A549 (cell line): Measurements from ENCODE around the gene PHF24. TPM values are rescaled to one million over a fixed set of nuclear protein-coding genes. Genes with fewer than 3 reads are reported as not detected.
A peak's percentile ranks its signal among the peaks of the same experiment; 100 is the strongest.
"Not testable (repeated sequence)": the region's sequence is repeated elsewhere in the genome, so short reads cannot be mapped to it uniquely, and the experiment has no call there.

ENCODE experiments used
- ATAC-seq, 2 experiments: fragments of 200-7000 bp in 1 of 2; fragments of >200 bp in 1 of 2; cut with Nextera tagmentation in 1 of 2; cut with Tn5 transposase in 1 of 2; 3 replicates each; pipeline versions ENCODE4 v1.8.0 to v1.9.1; 2018 to 2020; ENCODE audit warnings: mild to moderate bottlenecking in 1 of 2, moderate library complexity in 1 of 2
- CTCF ChIA-PET: fragments of 300-600 bp; sonication (Branson Sonifier 250); formaldehyde crosslinking; extraction: SDS; loops from one replicate; lab custom pipeline; 2021; ENCODE audit warnings: antibody characterized with exemption, inconsistent platforms; lab: Yijun Ruan, JAX
- POLR2A ChIA-PET: fragments of 350-600 bp; formaldehyde crosslinking; extraction: SDS; loops from one replicate; lab custom pipeline; 2021; ENCODE audit warnings: antibody characterized with exemption, inconsistent platforms; lab: Yijun Ruan, JAX
- DNase-seq, 2 experiments: peaks; one replicate each; pipeline versions ENCODE4 v3.0.0 to v3.0.0-alpha.2; 2011 to 2016; ENCODE audit warnings: low read depth in 1 of 2, low spot score in 1 of 2
- FAIRE-seq: peaks from 2 replicates; lab custom pipeline; 2011; peaks lifted over from hg19 to GRCh38; lab: Jason Lieb, UNC
- H3K27ac ChIP-seq, 2 experiments: fragments of >200 bp; sonication (Bioruptor Twin); formaldehyde crosslinking; 3 replicates each; pipeline ENCODE4 v1.5.1; 2016 to 2017
- H3K4me1 ChIP-seq: fragments of >200 bp; sonication (Bioruptor Twin); formaldehyde crosslinking; 3 replicates; pipeline ENCODE4 v1.6.1; 2016
- H3K4me2 ChIP-seq: fragments of >200 bp; sonication (Bioruptor Twin); formaldehyde crosslinking; 3 replicates; pipeline ENCODE4 v1.6.1; 2016
- H3K4me3 ChIP-seq: fragments of >200 bp; sonication (Bioruptor Twin); formaldehyde crosslinking; 3 replicates; pipeline ENCODE4 v1.5.1; 2016
- H3K9me3 ChIP-seq: fragments of >200 bp; sonication (Bioruptor Twin); formaldehyde crosslinking; 3 replicates; pipeline ENCODE4 v1.6.1; 2016
- BHLHE40 ChIP-seq: IDR thresholded peaks from 2 replicates; pipeline ENCODE4 v1.6.1; 2012; ENCODE audit warnings: low read depth, low read length, inconsistent platforms
- CBX2 ChIP-seq: fragments of 200-600 bp; sonication (generic); IDR thresholded peaks from 2 replicates; pipeline ENCODE4 v1.6.1; 2016; ENCODE audit warnings: low read depth, mild to moderate bottlenecking, borderline replicate concordance
- CBX8 ChIP-seq: fragments of 200-600 bp; sonication (generic); IDR thresholded peaks from 2 replicates; pipeline ENCODE4 v1.6.1; 2016
- CEBPB ChIP-seq, 2 experiments: fragments of >200 bp in 1 of 2; sonication (Bioruptor Twin) in 1 of 2; formaldehyde crosslinking in 1 of 2; IDR thresholded peaks; 2 replicates each; pipeline ENCODE4 v1.6.1; 2012 to 2016
- EHF ChIP-seq: fragments of 250-450 bp; sonication (Bioruptor Pico); IDR thresholded peaks from 2 replicates; pipeline ENCODE4 v1.5.0; 2020; ENCODE audit warnings: mild to moderate bottlenecking
- ELK1 ChIP-seq: fragments of 150-350 bp; IDR thresholded peaks from 2 replicates; pipeline ENCODE4 v1.6.1; 2014; ENCODE audit warnings: low read depth, mild to moderate bottlenecking, low read length
- ESRRA ChIP-seq: fragments of 150-350 bp; IDR thresholded peaks from 2 replicates; pipeline ENCODE4 v1.6.1; 2014; ENCODE audit warnings: mild to moderate bottlenecking, low read length, borderline replicate concordance
- FOSB ChIP-seq: fragments of 250-450 bp; sonication (Bioruptor Pico); IDR thresholded peaks from 2 replicates; pipeline ENCODE4 v1.5.0; 2020; ENCODE audit warnings: mild to moderate bottlenecking, moderate library complexity
- FOSL2 ChIP-seq, 2 experiments: fragments of 450-650 bp in 1 of 2; fragments of >200 bp in 1 of 2; sonication (Bioruptor Twin) in 1 of 2; formaldehyde crosslinking; IDR thresholded peaks; 2 replicates each; pipeline versions ENCODE4 v1.5.0 to v1.6.1; 2016 to 2020; ENCODE audit warnings: mild to moderate bottlenecking in 1 of 2, moderate library complexity in 1 of 2
- HDAC2 ChIP-seq: fragments of 200-600 bp; sonication (generic); IDR thresholded peaks from 2 replicates; pipeline ENCODE4 v1.6.1; 2016
- HEYL ChIP-seq: fragments of 250-450 bp; sonication (Bioruptor Pico); IDR thresholded peaks from 2 replicates; pipeline ENCODE4 v1.8.0; 2021; ENCODE audit warnings: mild to moderate bottlenecking, moderate library complexity
- JUN ChIP-seq, 2 experiments: fragments of >200 bp; sonication (Bioruptor Twin); formaldehyde crosslinking; IDR thresholded peaks; 2 replicates in 1 of 2; 3 replicates in 1 of 2; pipeline ENCODE4 v1.6.1; 2016 to 2017
- JUNB ChIP-seq: fragments of >200 bp; sonication (Bioruptor Twin); formaldehyde crosslinking; IDR thresholded peaks from 2 replicates; pipeline ENCODE4 v1.6.1; 2016
- KDM1A ChIP-seq: fragments of 200-600 bp; sonication (generic); IDR thresholded peaks from 2 replicates; pipeline ENCODE4 v1.6.1; 2016; ENCODE audit warnings: low read depth, mild to moderate bottlenecking
- MAFK ChIP-seq: fragments of 450-650 bp; IDR thresholded peaks from 2 replicates; pipeline ENCODE4 v1.6.1; 2014; ENCODE audit not compliant: partially characterized antibody
- MAX ChIP-seq: IDR thresholded peaks from 2 replicates; pipeline ENCODE4 v1.6.1; 2012
- NFE2L2 ChIP-seq: fragments of 150-350 bp; conservative IDR thresholded peaks from 2 replicates; pipeline ENCODE4 v1.6.1; 2014; ENCODE audit warnings: low read length
- NR3C1 ChIP-seq: fragments of >200 bp; sonication (Bioruptor Twin); formaldehyde crosslinking; IDR thresholded peaks from 3 replicates; pipeline ENCODE4 v1.6.1; 2017
- TFCP2L1 ChIP-seq: fragments of 250-450 bp; sonication (Bioruptor Pico); IDR thresholded peaks from 2 replicates; pipeline ENCODE4 v1.5.0; 2021; ENCODE audit warnings: mild to moderate bottlenecking
- ZC3H11A ChIP-seq: fragments of 450-650 bp; IDR thresholded peaks from 2 replicates; pipeline ENCODE4 v1.6.1; 2014; ENCODE audit warnings: antibody characterized with exemption, mild to moderate bottlenecking
- ZNF302 ChIP-seq: fragments of 250-450 bp; sonication (Bioruptor Pico); IDR thresholded peaks from 2 replicates; pipeline ENCODE4 v1.9.0; 2021; ENCODE audit warnings: inconsistent platforms, mild to moderate bottlenecking, moderate library complexity
- ZSCAN20 ChIP-seq: fragments of 250-450 bp; sonication (Bioruptor Pico); IDR thresholded peaks from 2 replicates; pipeline ENCODE4 v1.8.0; 2022; ENCODE audit warnings: mild to moderate bottlenecking, moderate library complexity
- WGBS: methylation state at CpG from one replicate; pipeline ENCODE4 v1.1.6; 2017; ENCODE audit errors: missing lambda C conversion rate; 5-methylcytosine and 5-hydroxymethylcytosine counted together
- polyA plus RNA-seq, 4 experiments: library from polyadenylated mRNA; depleted of rRNA in 3 of 4; stranded (reverse); fragments of >200 nt; fragmentation: RNase III in 1 of 4; extraction: RNeasy Plus Mini Kit Qiagen cat#74134 plus additional on column Dnase treatment in 1 of 4; gene quantifications; 2 replicates in 3 of 4; 3 replicates in 1 of 4; pipeline ENCODE4 v1.2.3, GENCODE V29; 2011 to 2017
- TF ChIP-seq, protein P1 (sequence below): fragments of 250-450 bp; sonication (Bioruptor Pico); IDR thresholded peaks from 2 replicates; pipeline ENCODE4 v1.5.0; 2021; ENCODE audit warnings: mild to moderate bottlenecking, moderate library complexity, borderline replicate concordance
- TF ChIP-seq, protein P2 (sequence below): IDR thresholded peaks from 2 replicates; pipeline ENCODE4 v1.6.1; 2012; ENCODE audit warnings: low read depth, borderline replicate concordance

PHF24 gene
- polyA plus RNA-seq, 2 of the 4 experiments (the other 2 are of a cell fraction) = not detected

DNA sequence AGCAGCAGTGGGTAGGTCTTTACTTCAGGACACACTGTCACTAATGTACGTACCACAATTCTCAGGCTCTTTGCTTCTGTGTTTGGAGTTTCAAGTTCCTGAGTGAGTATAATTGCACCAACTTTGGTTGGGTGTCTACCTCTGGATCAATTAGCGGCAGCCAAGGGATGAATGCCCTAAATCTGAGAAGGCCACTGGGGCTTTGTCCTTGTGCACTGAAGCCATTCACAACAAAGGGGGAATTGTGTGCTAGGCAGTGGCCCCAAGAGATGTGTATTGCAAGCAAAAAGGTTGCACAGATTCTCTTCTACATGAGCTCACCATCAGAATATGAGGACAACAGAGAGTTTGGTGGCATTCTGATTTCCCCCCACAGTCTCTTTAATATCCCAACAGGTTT is 3.9 kb upstream of the PHF24 start:
- Histone ChIP-seq H3K4me3 (no peak overlapping the region), H3K9me3 (no peaks in the 10 kb centered on the region), H3K27ac (no peak overlapping the region), H3K4me1 (peaks cover 4% of the 10 kb centered on the region; the same call in 1 of the 3 replicates), H3K4me2 (no peak overlapping the region)
- ChIA-PET CTCF (interaction anchor here (1.3 to 1.5 kb wide), 2 partner anchors 9 to 19 kb away, joined by 3 to 5 read pairs; no protein-coding TSS in a partner anchor), POLR2A (no interaction called here)
- no peak for TF ChIP-seq EHF (CRISPR knock-in tag)
- ATAC-seq (no peak), DNase-seq (no peak), FAIRE-seq (no peak)
- 48% methylated on average over 2 of the region's 2 CpGs for WGBS

DNA sequence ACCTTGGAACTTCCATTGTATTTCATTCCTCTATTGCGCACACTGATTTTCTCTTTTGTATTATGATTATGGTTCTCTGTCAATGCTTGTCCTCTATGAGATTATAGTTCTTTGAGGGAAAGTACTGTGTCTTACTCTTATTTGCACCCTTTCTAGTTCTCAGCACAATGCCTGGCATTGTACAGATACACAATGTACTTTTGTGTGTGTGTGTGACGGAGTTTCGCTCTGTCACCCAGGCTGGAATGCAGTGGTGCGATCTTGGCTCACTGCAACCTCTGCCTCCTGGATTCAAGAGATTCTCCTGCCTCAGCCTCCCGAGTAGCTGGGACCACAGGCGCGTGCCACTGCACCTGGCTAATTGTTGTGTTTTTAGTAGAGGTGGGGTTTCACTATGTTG is 2.0 kb upstream of the PHF24 start:
- H3K4me2 ChIP-seq, POLR2A ChIA-PET, H3K4me1 ChIP-seq, H3K9me3 ChIP-seq, DNase-seq, H3K27ac ChIP-seq, H3K4me3 ChIP-seq, ATAC-seq, FAIRE-seq: not testable (repeated sequence)
- 89% methylated on average over 7 of the region's 7 CpGs for WGBS
- CTCF ChIA-PET = interaction anchor here (0.6 kb wide), 1 partner anchor 573 kb away, joined by 3 read pairs; no protein-coding TSS in a partner anchor

GRCh38 chr9:34956648-34957047 is 1.4 kb upstream of the PHF24 start:
- CTCF ChIA-PET = interaction anchor here (1.1 kb wide), 1 partner anchor 57 kb away, joined by 4 read pairs; no protein-coding TSS in a partner anchor

GRCh38 chr9:34958411-34958982 is 412 bp downstream of the PHF24 start:
- ChIA-PET POLR2A (no interaction called here), CTCF (interaction anchor here (1.0 kb wide), 2 partner anchors 36 to 198 kb away, joined by 3 read pairs; no protein-coding TSS in a partner anchor)
- FAIRE-seq (no peak), DNase-seq (no peak), ATAC-seq (peak; percentile 2 to 20; a peak in 3 of 6 replicates)
- peak overlapping the region; percentile 55 for H3K4me3 ChIP-seq
- no peak for TF ChIP-seq KDM1A
- TF ChIP-seq MAFK = no peak
- no peak for TF ChIP-seq CBX8
- TF ChIP-seq FOSL2 (IDR thresholded peaks at IDR 0.05) = no peak
- no peak for TF ChIP-seq FOSL2 (CRISPR knock-in tag; IDR thresholded peaks at IDR 0.05)
- no peak for TF ChIP-seq CBX2
- TF ChIP-seq TFCP2L1 = no peak
- H3K27ac ChIP-seq = peak overlapping the region in 1 of 2 experiments; percentile 74; a peak in 3 of 6 replicates
- 3% methylated on average over 4 of the region's 21 CpGs for WGBS
- H3K4me1 ChIP-seq = peaks cover 4% of the 10 kb centered on the region; the same call in 1 of the 3 replicates
- H3K9me3 ChIP-seq = no peaks in the 10 kb centered on the region
- H3K4me2 ChIP-seq = peak overlapping the region; percentile 97

More at GRCh38 chr9:34956648-34957047, 1.4 kb upstream of the PHF24 start:
- no peak overlapping the region for H3K27ac ChIP-seq
- POLR2A ChIA-PET = no interaction called here
- H3K4me1 ChIP-seq = peaks cover 4% of the 10 kb centered on the region; the same call in 1 of the 3 replicates
- no peak for FAIRE-seq
- no peak for ATAC-seq
- H3K4me3 ChIP-seq = no peak overlapping the region
- H3K4me2 ChIP-seq = no peak overlapping the region
- DNase-seq = no peak
- 64% methylated on average over 4 of the region's 4 CpGs for WGBS
- no peaks in the 10 kb centered on the region for H3K9me3 ChIP-seq
- TF ChIP-seq NFE2L2 = no peak
- TF ChIP-seq ZC3H11A = no peak
- no peak for TF ChIP-seq NR3C1
- TF ChIP-seq FOSB (CRISPR knock-in tag) = no peak
- TF ChIP-seq, protein P1, sequence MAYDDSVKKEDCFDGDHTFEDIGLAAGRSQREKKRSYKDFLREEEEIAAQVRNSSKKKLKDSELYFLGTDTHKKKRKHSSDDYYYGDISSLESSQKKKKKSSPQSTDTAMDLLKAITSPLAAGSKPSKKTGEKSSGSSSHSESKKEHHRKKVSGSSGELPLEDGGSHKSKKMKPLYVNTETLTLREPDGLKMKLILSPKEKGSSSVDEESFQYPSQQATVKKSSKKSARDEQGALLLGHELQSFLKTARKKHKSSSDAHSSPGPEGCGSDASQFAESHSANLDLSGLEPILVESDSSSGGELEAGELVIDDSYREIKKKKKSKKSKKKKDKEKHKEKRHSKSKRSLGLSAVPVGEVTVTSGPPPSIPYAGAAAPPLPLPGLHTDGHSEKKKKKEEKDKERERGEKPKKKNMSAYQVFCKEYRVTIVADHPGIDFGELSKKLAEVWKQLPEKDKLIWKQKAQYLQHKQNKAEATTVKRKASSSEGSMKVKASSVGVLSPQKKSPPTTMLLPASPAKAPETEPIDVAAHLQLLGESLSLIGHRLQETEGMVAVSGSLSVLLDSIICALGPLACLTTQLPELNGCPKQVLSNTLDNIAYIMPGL (CRISPR knock-in tag) = no peak

DNA sequence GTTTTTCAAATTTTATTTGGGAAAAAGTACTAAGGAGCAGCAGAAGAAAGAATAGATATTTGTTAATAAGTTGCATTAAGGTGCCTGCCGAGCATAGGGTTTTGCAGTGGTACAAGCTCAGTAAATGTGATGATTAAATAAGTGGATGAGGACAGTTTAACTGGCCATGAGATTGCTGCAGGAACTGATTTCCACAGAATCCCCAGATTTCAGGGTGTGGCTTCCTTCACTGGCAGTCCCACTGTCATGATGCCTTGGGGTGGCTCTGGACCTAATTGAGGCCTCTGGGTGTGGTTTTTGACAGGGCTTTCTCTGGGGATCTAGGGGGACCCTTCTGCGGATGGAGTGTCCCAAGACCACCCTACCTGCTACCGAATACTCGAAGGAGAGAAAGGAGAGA is 1.4 kb downstream of the PHF24 start:
- DNase-seq = no peak
- Histone ChIP-seq H3K4me1 (peaks cover 4% of the 10 kb centered on the region; the same call in 1 of the 3 replicates), H3K4me2 (no peak overlapping the region), H3K27ac (no peak overlapping the region), H3K9me3 (no peaks in the 10 kb centered on the region), H3K4me3 (no peak overlapping the region)
- 84% methylated on average over 4 of the region's 4 CpGs for WGBS
- ChIA-PET POLR2A (no interaction called here), CTCF (interaction anchor here (0.6 to 2.8 kb wide), 2 partner anchors 60 to 61 kb away, joined by 4 to 10 read pairs; no protein-coding TSS in a partner anchor)
- no peak for ATAC-seq
- FAIRE-seq = no peak
- TF ChIP-seq HEYL (no peak), CEBPB (IDR thresholded peaks at IDR 0.05) (no peak), ELK1 (no peak), ESRRA (no peak), JUNB (no peak), JUN (IDR thresholded peaks at IDR 0.05) (no peak), BHLHE40 (no peak), FOSB (CRISPR knock-in tag) (no peak), HDAC2 (no peak), MAX (no peak), FOSL2 (IDR thresholded peaks at IDR 0.05) (no peak), FOSL2 (CRISPR knock-in tag; IDR thresholded peaks at IDR 0.05) (no peak), ZSCAN20 (no peak), ZNF302 (CRISPR knock-in tag) (no peak)
- TF ChIP-seq, protein P2, sequence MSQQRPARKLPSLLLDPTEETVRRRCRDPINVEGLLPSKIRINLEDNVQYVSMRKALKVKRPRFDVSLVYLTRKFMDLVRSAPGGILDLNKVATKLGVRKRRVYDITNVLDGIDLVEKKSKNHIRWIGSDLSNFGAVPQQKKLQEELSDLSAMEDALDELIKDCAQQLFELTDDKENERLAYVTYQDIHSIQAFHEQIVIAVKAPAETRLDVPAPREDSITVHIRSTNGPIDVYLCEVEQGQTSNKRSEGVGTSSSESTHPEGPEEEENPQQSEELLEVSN = no peak
